Upper lobe of left lung (tissue), 6 donors: ENCODE results near the gene SVIP. TPM values are rescaled to one million over a fixed set of nuclear protein-coding genes. Genes with fewer than 3 reads are reported as not detected.

Experiments
- ATAC-seq, 2 donors: fragments of 200-7000 bp; cut with Tn5 transposase; one replicate each; pipeline ENCODE4 v1.9.1; 2022; ENCODE audit warnings: mild to moderate bottlenecking in 2 of 2, moderate library complexity in 2 of 2; ENCODE audit not compliant: low FRiP score in 2 of 2
- DNase-seq, 2 donors: peaks; one replicate each; pipeline ENCODE4 v3.0.0-alpha.2; 2019 to 2020
- H3K27ac ChIP-seq, 4 donors: fragments of 200-600 bp; sonication (generic); one replicate each; pipeline ENCODE4 v1.5.1; 2016 to 2019
- H3K27me3 ChIP-seq, 4 donors: fragments of 200-600 bp; sonication (generic); one replicate each; pipeline ENCODE4 v1.5.1; 2017 to 2019
- H3K36me3 ChIP-seq, 4 donors: fragments of 200-600 bp; sonication (generic); one replicate each; pipeline ENCODE4 v1.5.1; 2016 to 2019
- H3K4me1 ChIP-seq, 4 donors: fragments of 200-600 bp; sonication (generic); one replicate each; pipeline ENCODE4 v1.5.1; 2018 to 2019
- H3K4me3 ChIP-seq, 4 donors: fragments of 200-600 bp; sonication (generic); one replicate each; pipeline ENCODE4 v1.5.1; 2017 to 2019; ENCODE audit warnings: mild to moderate bottlenecking in 2 of 4, moderate library complexity in 1 of 4
- H3K9me3 ChIP-seq, 4 donors: fragments of 200-600 bp; sonication (generic); one replicate each; pipeline ENCODE4 v1.5.1; 2018 to 2019
- CTCF ChIP-seq, 6 experiments: fragments of 450-650 bp in 4 of 6; fragments of 200-600 bp in 2 of 6; sonication (generic) in 2 of 6; IDR thresholded peaks; one replicate each; pipeline ENCODE4 v1.5.1; 2016 to 2019; ENCODE audit warnings: antibody characterized with exemption in 6 of 6
- EP300 ChIP-seq, 4 donors: sonication (generic); formaldehyde crosslinking; IDR thresholded peaks; one replicate each; pipeline ENCODE4 v1.5.1; 2017; ENCODE audit warnings: antibody characterized with exemption in 4 of 4, control low read depth in 2 of 4
- POLR2A ChIP-seq, 4 donors: fragments of 450-650 bp; IDR thresholded peaks; one replicate each; pipeline ENCODE4 v1.5.1; 2016 to 2017; ENCODE audit warnings: antibody characterized with exemption in 4 of 4, mild to moderate bottlenecking in 2 of 4
- POLR2AphosphoS5 ChIP-seq, 2 donors: sonication (generic); formaldehyde crosslinking; IDR thresholded peaks; one replicate each; pipeline ENCODE4 v1.5.1; 2017; ENCODE audit warnings: antibody characterized with exemption in 2 of 2
- WGBS, 2 donors: methylation state at CpG; one replicate each; pipeline ENCODE4 v1.1.5; 2017 to 2018; 5-methylcytosine and 5-hydroxymethylcytosine counted together
- total RNA-seq, 6 donors: library from RNA; depleted of rRNA in 4 of 6; stranded (reverse); fragments of >200 nt in 4 of 6; gene quantifications; one replicate each; pipeline versions ENCODE4 v1.1.0 to v1.2.1, GENCODE V29; 2016 to 2021
- donor health status: DM: no; HTN: no; CAD: no; lungs with moderate emphysema.
- donor health status: DM: no; HTN: yes; CAD: no; lungs with severe emphysema.

Gene SVIP
- total RNA-seq, 6 donors from 2014 or later = 6.8 to 24.9 (median 15.9) TPM

GRCh38 chr11:22779850-22780249 is 49.8 kb downstream of the SVIP start:
- WGBS, 2 donors = 88 to 93% methylated on average over 5 of the region's 5 CpGs
- Histone ChIP-seq H3K9me3 (no peaks in the 10 kb centered on the region), H3K4me1 (no peaks in the 10 kb centered on the region), H3K4me3 (no peak overlapping the region), H3K27me3 (no peaks in the 10 kb centered on the region), H3K36me3 (no peaks in the 10 kb centered on the region), H3K27ac (no peak overlapping the region)
- TF ChIP-seq EP300 (IDR thresholded peaks at IDR 0.05) (no peak), POLR2AphosphoS5 (IDR thresholded peaks at IDR 0.05) (no peak), CTCF (IDR thresholded peaks at IDR 0.05) (no peak), POLR2A (IDR thresholded peaks at IDR 0.05) (no peak)
- DNase-seq (no peak), ATAC-seq (no peak)

GRCh38 chr11:22778642-22779041 is 51.0 kb downstream of the SVIP start:
- Histone ChIP-seq H3K27ac (no peak overlapping the region), H3K4me3 (no peak overlapping the region), H3K9me3 (no peaks in the 10 kb centered on the region), H3K27me3 (no peaks in the 10 kb centered on the region), H3K36me3 (no peaks in the 10 kb centered on the region), H3K4me1 (no peaks in the 10 kb centered on the region)
- TF ChIP-seq CTCF (IDR thresholded peaks at IDR 0.05) (no peak), POLR2AphosphoS5 (IDR thresholded peaks at IDR 0.05) (no peak), POLR2A (IDR thresholded peaks at IDR 0.05) (no peak), EP300 (IDR thresholded peaks at IDR 0.05) (no peak)
- ATAC-seq (no peak), DNase-seq (no peak)

- H3K4me3 ChIP-seq = no peak overlapping the region
- DNase-seq = no peak
- TF ChIP-seq EP300 (IDR thresholded peaks at IDR 0.05) = no peak
- no peak for TF ChIP-seq POLR2AphosphoS5 (IDR thresholded peaks at IDR 0.05)
- TF ChIP-seq POLR2A (IDR thresholded peaks at IDR 0.05) = no peak
- no peak for TF ChIP-seq CTCF (IDR thresholded peaks at IDR 0.05)
- no peak overlapping the region for H3K27ac ChIP-seq
- H3K27me3 ChIP-seq = no peaks in the 10 kb centered on the region
- no peak for ATAC-seq
- H3K36me3 ChIP-seq = no peaks in the 10 kb centered on the region
- no peaks in the 10 kb centered on the region for H3K9me3 ChIP-seq
- WGBS, 2 donors = 83 to 84% methylated on average over 5 of the region's 5 CpGs
- no peaks in the 10 kb centered on the region for H3K4me1 ChIP-seq
Measured at GRCh38 chr11:22775248-22775647, 54.4 kb downstream of the SVIP start.

- DNase-seq (no peak), ATAC-seq (no peak)
- no peaks in the 10 kb centered on the region for H3K27me3 ChIP-seq
- 78 to 87% methylated on average over 2 of the region's 2 CpGs for WGBS, 2 donors
- TF ChIP-seq CTCF (IDR thresholded peaks at IDR 0.05) (no peak), POLR2AphosphoS5 (IDR thresholded peaks at IDR 0.05) (no peak), POLR2A (IDR thresholded peaks at IDR 0.05) (no peak), EP300 (IDR thresholded peaks at IDR 0.05) (no peak)
- no peaks in the 10 kb centered on the region for H3K36me3 ChIP-seq
- no peak overlapping the region for H3K27ac ChIP-seq
- no peaks in the 10 kb centered on the region for H3K9me3 ChIP-seq
- no peaks in the 10 kb centered on the region for H3K4me1 ChIP-seq
- H3K4me3 ChIP-seq = no peak overlapping the region
Measured at GRCh38 chr11:22774716-22775115, 54.9 kb downstream of the SVIP start.

- Histone ChIP-seq H3K4me1 (no peaks in the 10 kb centered on the region), H3K27ac (no peak overlapping the region), H3K9me3 (no peaks in the 10 kb centered on the region), H3K36me3 (no peaks in the 10 kb centered on the region), H3K4me3 (no peak overlapping the region), H3K27me3 (no peaks in the 10 kb centered on the region)
- TF ChIP-seq POLR2A (IDR thresholded peaks at IDR 0.05) = no peak
- TF ChIP-seq EP300 (IDR thresholded peaks at IDR 0.05) = no peak
- TF ChIP-seq POLR2AphosphoS5 (IDR thresholded peaks at IDR 0.05) = no peak
- ATAC-seq (no peak), DNase-seq (no peak)
- WGBS, 2 donors = 79 to 83% methylated on average over 1 of the region's 1 CpG
Measured at GRCh38 chr11:22769081-22769480, 60.5 kb downstream of the SVIP start.

Other genes with a start within 250 kb of the SVIP start
- 10 to 100 TPM in 1 of 6 donors, 1 to 10 TPM in 5; 2.4 to 10.9 (median 7.8) TPM for gene FANCF, start 204.0 kb downstream of the SVIP start, total RNA-seq
- gene GAS2, start 163.2 kb downstream of the SVIP start, total RNA-seq = 1 to 10 TPM in 5 of 6 donors, not detected in 1; 1.5 to 6.3 (median 2.1) TPM
- gene CCDC179, start 30.7 kb upstream of the SVIP start, total RNA-seq = not detected